Breast epithelium (tissue), 4 donors: ENCODE results near the gene CNST. TPM values are rescaled to one million over a fixed set of nuclear protein-coding genes. Genes with fewer than 3 reads are reported as not detected.
"Not testable (repeated sequence)": the region's sequence is repeated elsewhere in the genome, so short reads cannot be mapped to it uniquely, and the experiment has no call there.

Experiments used
- DNase-seq, 2 donors: peaks; one replicate each; pipeline ENCODE4 v3.0.0-alpha.2; 2019; ENCODE audit warnings: low spot score in 2 of 2
- H3K27ac ChIP-seq, 2 donors: fragments of 200-600 bp; sonication (generic) in 1 of 2; one replicate each; pipeline ENCODE4 v1.5.1; 2016 to 2019; ENCODE audit warnings: mild to moderate bottlenecking in 1 of 2
- H3K27me3 ChIP-seq, 2 donors: fragments of 200-600 bp; sonication (generic) in 1 of 2; one replicate each; pipeline versions ENCODE4 v1.5.1 to v1.6.0; 2017 to 2019; ENCODE audit warnings: control low read depth in 1 of 2, mild to moderate bottlenecking in 1 of 2
- H3K36me3 ChIP-seq: fragments of 200-600 bp; one replicate; pipeline ENCODE4 v1.5.1; 2019
- H3K4me1 ChIP-seq, 2 donors: fragments of 200-600 bp; sonication (generic); one replicate each; pipeline ENCODE4 v1.5.1; 2016 to 2019; ENCODE audit warnings: control low read depth in 1 of 2
- H3K4me3 ChIP-seq, 3 donors: fragments of 200-600 bp; sonication (generic); 1 replicate in 2 of 3; 2 replicates in 1 of 3; pipeline ENCODE4 v1.5.1; 2016 to 2019; ENCODE audit warnings: mild to moderate bottlenecking in 3 of 3, moderate library complexity in 2 of 3
- H3K9me3 ChIP-seq, 2 donors: fragments of 200-600 bp; sonication (generic) in 1 of 2; one replicate each; pipeline ENCODE4 v1.5.1; 2016 to 2019; ENCODE audit warnings: control low read depth in 1 of 2
- CTCF ChIP-seq, 3 donors: fragments of 450-650 bp; IDR thresholded peaks; one replicate each; pipeline ENCODE4 v1.5.1; 2016 to 2017; ENCODE audit warnings: antibody characterized with exemption in 3 of 3, mild to moderate bottlenecking in 3 of 3, moderate library complexity in 3 of 3
- POLR2A ChIP-seq: fragments of 450-650 bp; IDR thresholded peaks from one replicate; pipeline ENCODE4 v1.6.1; 2016; ENCODE audit warnings: antibody characterized with exemption, mild to moderate bottlenecking, moderate library complexity
- POLR2AphosphoS5 ChIP-seq, 3 donors: sonication (generic); formaldehyde crosslinking; IDR thresholded peaks; one replicate each; pipeline ENCODE4 v1.6.1; 2017; ENCODE audit warnings: antibody characterized with exemption in 3 of 3
- intact Hi-C: fragments of 100-400 bp; cut with DNase I; formaldehyde crosslinking; loops from one replicate; pipeline ENCODE4 v1.15.1; 2023; ENCODE audit warnings: low total_unique reads
- total RNA-seq, 3 donors: library from RNA; depleted of rRNA; stranded (reverse); fragments of >200 nt; gene quantifications; one replicate each; pipeline ENCODE4 v1.1.0, GENCODE V29; 2016

Gene CNST
- total RNA-seq, 3 donors from 2014 or later: 25.9 to 30.9 (median 26.4) TPM

- DNase-seq: no peak
- no peaks in the 10 kb centered on the region for H3K4me1 ChIP-seq
- no peaks in the 10 kb centered on the region for H3K9me3 ChIP-seq
- H3K4me3 ChIP-seq: no peak overlapping the region
- no peak overlapping the region for H3K27ac ChIP-seq
- no peaks in the 10 kb centered on the region for H3K36me3 ChIP-seq
- TF ChIP-seq CTCF (IDR thresholded peaks at IDR 0.05) (no peak), POLR2A (no peak), POLR2AphosphoS5 (IDR thresholded peaks at IDR 0.05) (no peak)
- intact Hi-C loops: loop anchor here (10.0 kb wide), 1 partner anchor 95 kb away; the partner anchor contains the start of gene SCCPDH
- H3K27me3 ChIP-seq: no peaks in the 10 kb centered on the region
These were observed 63.7 kb downstream of the CNST start for GRCh38 chr1:246629976-246630375.

GRCh38 chr1:246631426-246631825 lies 65.2 kb downstream of the CNST start:
- DNase-seq: no peak
- TF ChIP-seq POLR2A (no peak), CTCF (IDR thresholded peaks at IDR 0.05) (no peak), POLR2AphosphoS5 (IDR thresholded peaks at IDR 0.05) (no peak)
- no peaks in the 10 kb centered on the region for H3K36me3 ChIP-seq
- H3K27me3 ChIP-seq: no peaks in the 10 kb centered on the region
- H3K9me3 ChIP-seq: no peaks in the 10 kb centered on the region
- H3K27ac ChIP-seq: no peak overlapping the region
- H3K4me1 ChIP-seq: no peaks in the 10 kb centered on the region
- H3K4me3 ChIP-seq: no peak overlapping the region
- intact Hi-C loops: loop anchor here (10.0 kb wide), 1 partner anchor 93 kb away; the partner anchor contains the start of gene SCCPDH

GRCh38 chr1:246632281-246633168 lies 66.3 kb downstream of the CNST start:
- H3K4me3 ChIP-seq: no peak overlapping the region

GRCh38 chr1:246634659-246635058 lies 68.4 kb downstream of the CNST start:
- H3K27me3 ChIP-seq, H3K36me3 ChIP-seq, DNase-seq: not testable (repeated sequence)

More at GRCh38 chr1:246632281-246633168, 66.3 kb downstream of the CNST start:
- no peak for DNase-seq
- Histone ChIP-seq H3K36me3 (no peaks in the 10 kb centered on the region), H3K9me3 (no peaks in the 10 kb centered on the region), H3K27me3 (no peaks in the 10 kb centered on the region), H3K4me1 (no peaks in the 10 kb centered on the region), H3K27ac (peak overlapping the region; percentile 34 to 60)
- TF ChIP-seq POLR2AphosphoS5 (IDR thresholded peaks at IDR 0.05) (no peak), CTCF (IDR thresholded peaks at IDR 0.05) (no peak), POLR2A (no peak)
- intact Hi-C loops: loop anchor here (10.0 kb wide), 1 partner anchor 92 kb away; the partner anchor contains the start of gene SCCPDH

GRCh38 chr1:246638941-246639655 lies 72.8 kb downstream of the CNST start:
- H3K36me3 ChIP-seq: no peaks in the 10 kb centered on the region
- H3K4me3 ChIP-seq: no peak overlapping the region
- intact Hi-C loops: loop anchor here (10.0 kb wide), 1 partner anchor 86 kb away; the partner anchor contains the start of gene SCCPDH
- no peaks in the 10 kb centered on the region for H3K4me1 ChIP-seq
- H3K9me3 ChIP-seq: no peaks in the 10 kb centered on the region
- no peak overlapping the region for H3K27ac ChIP-seq
- DNase-seq: no peak
- H3K27me3 ChIP-seq: no peaks in the 10 kb centered on the region
- no peak for TF ChIP-seq POLR2AphosphoS5 (IDR thresholded peaks at IDR 0.05)
- TF ChIP-seq CTCF (IDR thresholded peaks at IDR 0.05): no peak
- TF ChIP-seq POLR2A: no peak

More at GRCh38 chr1:246634659-246635058, 68.4 kb downstream of the CNST start:
- not testable (repeated sequence) for H3K4me3 ChIP-seq, H3K9me3 ChIP-seq, H3K27ac ChIP-seq, H3K4me1 ChIP-seq
- intact Hi-C loops: loop anchor here (10.0 kb wide), 1 partner anchor 90 kb away; the partner anchor contains the start of gene SCCPDH
